ENCODE data around the gene OR51V1.
"Not testable (repeated sequence)": the region's sequence is repeated elsewhere in the genome, so short reads cannot be mapped to it uniquely, and the experiment has no call there.

OR51V1 gene

DNA sequence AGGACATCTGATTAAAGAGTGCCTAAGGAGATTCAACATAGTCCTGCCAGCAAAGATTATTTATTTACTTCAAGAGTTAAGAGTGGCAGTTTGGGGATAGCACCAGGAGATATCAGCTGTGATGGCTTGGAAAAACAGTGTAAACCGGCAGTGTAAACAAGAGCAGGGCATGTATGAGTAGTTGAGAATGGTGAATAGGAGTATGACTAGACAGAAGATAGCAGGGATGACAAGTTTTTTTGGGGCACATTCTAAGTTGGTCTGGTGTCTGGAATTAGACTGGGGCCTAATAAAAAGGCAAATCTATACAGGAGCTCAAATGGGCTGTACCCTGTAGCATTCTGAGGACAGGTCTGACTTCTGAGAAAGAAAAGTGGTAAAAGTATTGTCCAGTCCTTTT, 39.4 kb downstream of the OR51V1 start:
- DNase-seq: not testable (repeated sequence)

DNA sequence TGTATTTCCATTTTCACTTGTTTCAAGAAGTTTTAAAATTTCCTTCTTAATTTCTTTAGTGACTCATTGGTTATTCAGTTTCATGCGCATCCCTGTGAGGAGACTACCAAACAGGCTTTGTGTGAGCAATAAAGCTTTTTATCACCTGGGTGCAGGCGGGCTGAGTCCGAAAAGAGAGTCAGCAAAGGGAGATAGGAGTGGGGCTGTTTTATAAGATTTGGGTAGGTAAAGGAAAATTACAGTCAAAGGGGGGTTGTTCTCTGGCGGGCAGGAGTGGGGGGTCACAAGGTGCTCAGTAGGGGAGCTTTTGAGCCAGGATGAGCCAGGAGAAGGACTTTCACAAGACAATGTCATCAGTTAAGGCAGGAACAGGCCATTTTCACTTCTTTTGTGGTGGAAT, 40.3 kb downstream of the OR51V1 start:
- not testable (repeated sequence) for DNase-seq

DNA sequence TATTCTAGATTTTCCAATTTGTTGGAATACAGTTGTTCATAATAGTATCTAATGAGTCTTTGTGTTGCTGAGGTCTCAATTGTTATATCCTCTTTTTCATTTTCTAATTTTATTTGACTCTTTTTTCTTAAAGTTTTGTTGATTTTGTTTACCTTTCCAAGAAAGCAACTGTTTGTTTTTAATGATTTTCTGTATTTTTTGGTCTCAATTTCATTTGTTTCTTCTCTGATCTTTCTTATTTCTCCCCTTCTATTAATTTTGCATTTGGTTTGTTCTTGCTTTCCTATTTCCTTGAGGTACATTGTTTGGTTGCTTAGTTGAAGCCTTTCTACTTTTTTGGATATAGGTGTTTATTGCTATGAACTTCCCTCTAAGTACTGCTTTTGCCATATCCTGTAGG, 40.7 kb downstream of the OR51V1 start:
- no peak for DNase-seq

DNA sequence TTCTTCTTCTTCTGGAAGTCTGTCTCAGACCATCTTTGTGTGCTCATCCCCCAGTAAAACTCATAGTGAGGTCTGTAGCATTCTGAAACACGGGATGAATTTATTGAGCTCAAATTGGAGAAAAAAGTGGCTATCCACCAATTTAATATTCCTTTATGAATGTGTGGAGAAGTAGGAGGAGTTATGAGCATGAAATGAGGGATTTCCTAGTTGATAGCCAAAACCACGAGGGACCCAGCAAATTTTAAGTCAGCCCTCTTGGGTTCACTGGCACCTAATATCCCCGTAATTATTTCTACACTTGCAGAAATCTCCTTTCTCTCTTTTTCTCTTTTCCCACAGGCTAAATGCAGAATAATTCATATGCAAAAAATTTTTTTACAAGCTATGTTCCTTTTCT, 45.8 kb downstream of the OR51V1 start, which contains the start of gene OR52A1:
OR52A1 (minus strand) TSS at position 101 of the 400 bp plus-strand sequence. CDS start 2,388 bp downstream, outside the sequence.
- no peak for DNase-seq

DNA sequence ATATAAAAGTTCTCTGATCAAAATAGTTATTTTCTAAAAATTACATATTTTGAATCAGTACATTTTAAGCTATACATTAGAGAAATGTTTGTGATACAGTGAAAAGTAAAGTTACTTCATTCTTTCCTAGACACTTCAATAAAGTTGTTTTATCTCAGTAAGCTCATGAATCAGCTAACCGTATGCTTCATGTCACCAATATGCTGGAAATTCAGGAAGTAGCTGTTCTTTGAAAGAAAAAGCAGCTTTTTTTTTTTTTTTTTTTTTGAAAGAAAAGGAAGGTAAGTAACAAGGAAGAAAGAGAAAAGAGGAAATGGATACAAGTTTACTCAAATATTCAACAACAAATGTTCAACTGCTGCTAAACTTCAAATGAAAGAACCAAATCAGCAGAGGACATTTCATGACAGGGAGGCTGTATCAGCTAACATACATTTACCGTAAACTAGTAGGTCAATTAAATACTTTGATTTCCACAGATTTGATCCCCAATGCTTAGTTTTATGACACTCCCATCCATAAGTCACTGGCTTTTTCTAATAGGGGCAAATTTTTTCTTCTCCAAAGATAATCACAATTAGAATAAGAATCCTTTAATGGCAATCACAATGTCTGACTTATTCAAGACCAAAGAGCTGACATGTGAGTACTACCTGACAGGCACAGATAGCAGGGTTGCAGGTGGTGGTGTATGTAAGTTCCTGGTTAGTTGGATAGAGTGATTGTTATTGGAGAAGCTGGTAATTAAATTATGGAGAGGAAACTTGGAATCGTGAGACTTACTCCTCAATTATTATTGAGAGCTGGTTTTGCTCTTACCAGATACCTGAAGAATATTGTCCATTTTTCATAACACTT, 46.7 kb downstream of the OR51V1 start:
- no peak for DNase-seq

DNA sequence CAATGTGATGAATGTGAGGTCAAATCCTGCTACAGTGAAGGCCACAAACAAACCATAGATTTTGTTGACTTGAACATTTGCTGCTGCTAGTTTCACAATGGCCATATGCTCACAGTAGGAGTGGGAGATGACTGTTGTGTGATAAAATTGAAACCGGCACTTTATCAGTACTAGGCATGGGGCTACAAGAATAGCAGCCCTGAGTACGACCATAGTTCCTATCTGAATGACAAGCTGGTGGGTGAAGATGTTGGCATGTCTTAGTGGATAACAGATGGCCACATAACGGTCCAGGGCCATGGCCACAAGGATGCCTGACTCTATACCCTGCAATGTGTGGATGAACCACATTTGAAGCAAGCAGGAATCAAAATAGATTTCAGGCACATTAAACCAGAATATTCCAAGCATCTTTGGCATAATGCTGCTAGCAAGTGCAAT, 48.7 kb downstream of the OR51V1 start:
- peak; percentile 92 to 96 for DNase-seq
